ENCODE data around the gene ERRFI1.
"Not testable (repeated sequence)": the region's sequence is repeated elsewhere in the genome, so short reads cannot be mapped to it uniquely, and the experiment has no call there.

The ERRFI1 gene

GRCh38 chr1:7963841-7964240, 62.3 kb downstream of the ERRFI1 start:
- not testable (repeated sequence) for DNase-seq

DNA sequence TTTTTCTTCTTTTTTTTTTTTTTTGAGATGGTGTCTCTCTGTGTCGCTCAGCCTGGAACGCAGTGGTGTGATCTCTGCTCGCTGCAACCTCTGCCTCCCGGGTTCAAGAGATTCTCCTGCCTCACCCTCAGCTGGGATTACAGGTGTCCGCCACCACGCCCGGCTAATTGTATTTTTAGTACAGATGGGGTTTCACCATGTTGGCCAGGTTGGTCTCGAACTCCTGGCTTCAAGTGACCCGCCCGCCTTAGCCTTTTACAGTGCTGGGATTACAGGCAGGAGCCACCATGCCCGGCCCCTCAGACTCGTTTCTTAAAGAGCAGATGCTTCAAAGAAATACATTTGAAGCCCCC, 62.8 kb downstream of the ERRFI1 start:
- not testable (repeated sequence) for DNase-seq

GRCh38 chr1:7962636-7963377, 63.3 kb downstream of the ERRFI1 start:
- DNase-seq, result no peak

DNA sequence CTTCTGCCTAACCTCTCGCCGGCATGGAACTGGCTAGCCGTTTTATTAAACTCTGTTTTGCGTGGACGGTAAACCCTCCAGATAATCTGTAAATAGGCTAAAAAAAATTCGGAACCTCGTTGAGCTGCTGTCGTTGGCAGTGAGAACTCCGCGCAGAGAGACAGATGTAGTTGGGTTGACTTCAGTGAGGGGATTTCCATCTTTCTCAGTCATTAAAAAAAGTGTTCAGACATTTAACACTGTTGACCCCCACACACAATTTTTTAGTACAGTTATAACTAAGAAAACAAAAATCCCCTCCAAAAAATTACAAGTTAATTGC, 64.1 kb downstream of the ERRFI1 start:
- DNase-seq, result no peak

Data from inflammatory macrophage treated with lipopolysaccharide for 4 hours (primary cell).